Ascending aorta (tissue), 2 donors: ENCODE data around the gene NTSR1. TPM values are rescaled to one million over a fixed set of nuclear protein-coding genes. Genes with fewer than 3 reads are reported as not detected.

Experiments
- DNase-seq, 2 donors: peaks; one replicate each; pipeline ENCODE4 v3.0.0-alpha.2; 2019; ENCODE audit warnings: low spot score in 2 of 2
- H3K27ac ChIP-seq, 2 donors: fragments of 200-600 bp; sonication (generic); one replicate each; pipeline ENCODE4 v1.5.1; 2016 to 2017; ENCODE audit warnings: mild to moderate bottlenecking in 1 of 2
- H3K27me3 ChIP-seq: fragments of 200-600 bp; sonication (generic); one replicate; pipeline ENCODE4 v1.5.1; 2017
- H3K36me3 ChIP-seq, 2 donors: fragments of 200-600 bp; sonication (generic); one replicate each; pipeline ENCODE4 v1.5.1; 2016
- H3K4me1 ChIP-seq, 2 donors: fragments of 200-600 bp; sonication (generic); one replicate each; pipeline ENCODE4 v1.5.1; 2016 to 2017; ENCODE audit warnings: mild to moderate bottlenecking in 1 of 2
- H3K4me3 ChIP-seq, 2 donors: fragments of 200-600 bp; sonication (generic); one replicate each; pipeline ENCODE4 v1.5.1; 2016 to 2017; ENCODE audit warnings: mild to moderate bottlenecking in 1 of 2
- H3K9me3 ChIP-seq, 2 donors: fragments of 200-600 bp; sonication (generic); one replicate each; pipeline ENCODE4 v1.5.1; 2016
- intact Hi-C: fragments of 100-400 bp; cut with DNase I; formaldehyde crosslinking; loops from one replicate; pipeline ENCODE4 v1.15.1; 2023
- total RNA-seq: library from RNA; depleted of rRNA; stranded (reverse); fragments of >200 nt; gene quantifications from one replicate; pipeline ENCODE4 v1.1.0, GENCODE V29; 2016
- TF ChIP-seq, protein P1 (sequence below), 3 experiments: fragments of 200-600 bp in 2 of 3; fragments of 450-650 bp in 1 of 3; sonication (generic) in 2 of 3; IDR thresholded peaks; one replicate each; pipeline ENCODE4 v1.5.1; 2016 to 2019; ENCODE audit warnings: antibody characterized with exemption in 3 of 3, mild to moderate bottlenecking in 1 of 3, moderate library complexity in 1 of 3

NTSR1 gene
- total RNA-seq, 1 donor from 2014 or later, result not detected

GRCh38 chr20:62804627-62805154 is 96.1 kb downstream of the NTSR1 start, which contains the start of gene OGFR:
Gene OGFR, plus strand, starts transcription at chr20:62804835. Its CDS starts 25 bp downstream, at chr20:62804860.
- no peaks in the 10 kb centered on the region for H3K27me3 ChIP-seq
- peaks cover 16 to 38% of the 10 kb centered on the region in 2 donors for H3K36me3 ChIP-seq
- intact Hi-C loops, result loop anchor here (1.0 to 5.0 kb wide), 2 partner anchors 10 to 152 kb away; no protein-coding TSS in a partner anchor
- H3K9me3 ChIP-seq, result no peaks in the 10 kb centered on the region
- peaks cover 16 to 37% of the 10 kb centered on the region in 2 donors for H3K4me1 ChIP-seq
- peak within 1 kb of the TSS; percentile 98 for H3K4me3 ChIP-seq
- no peak for DNase-seq
- peak within 1 kb of the TSS; percentile 79 to 86 for H3K27ac ChIP-seq
- TF ChIP-seq, protein P1, sequence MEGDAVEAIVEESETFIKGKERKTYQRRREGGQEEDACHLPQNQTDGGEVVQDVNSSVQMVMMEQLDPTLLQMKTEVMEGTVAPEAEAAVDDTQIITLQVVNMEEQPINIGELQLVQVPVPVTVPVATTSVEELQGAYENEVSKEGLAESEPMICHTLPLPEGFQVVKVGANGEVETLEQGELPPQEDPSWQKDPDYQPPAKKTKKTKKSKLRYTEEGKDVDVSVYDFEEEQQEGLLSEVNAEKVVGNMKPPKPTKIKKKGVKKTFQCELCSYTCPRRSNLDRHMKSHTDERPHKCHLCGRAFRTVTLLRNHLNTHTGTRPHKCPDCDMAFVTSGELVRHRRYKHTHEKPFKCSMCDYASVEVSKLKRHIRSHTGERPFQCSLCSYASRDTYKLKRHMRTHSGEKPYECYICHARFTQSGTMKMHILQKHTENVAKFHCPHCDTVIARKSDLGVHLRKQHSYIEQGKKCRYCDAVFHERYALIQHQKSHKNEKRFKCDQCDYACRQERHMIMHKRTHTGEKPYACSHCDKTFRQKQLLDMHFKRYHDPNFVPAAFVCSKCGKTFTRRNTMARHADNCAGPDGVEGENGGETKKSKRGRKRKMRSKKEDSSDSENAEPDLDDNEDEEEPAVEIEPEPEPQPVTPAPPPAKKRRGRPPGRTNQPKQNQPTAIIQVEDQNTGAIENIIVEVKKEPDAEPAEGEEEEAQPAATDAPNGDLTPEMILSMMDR (IDR thresholded peaks at IDR 0.05), result no peak

DNA sequence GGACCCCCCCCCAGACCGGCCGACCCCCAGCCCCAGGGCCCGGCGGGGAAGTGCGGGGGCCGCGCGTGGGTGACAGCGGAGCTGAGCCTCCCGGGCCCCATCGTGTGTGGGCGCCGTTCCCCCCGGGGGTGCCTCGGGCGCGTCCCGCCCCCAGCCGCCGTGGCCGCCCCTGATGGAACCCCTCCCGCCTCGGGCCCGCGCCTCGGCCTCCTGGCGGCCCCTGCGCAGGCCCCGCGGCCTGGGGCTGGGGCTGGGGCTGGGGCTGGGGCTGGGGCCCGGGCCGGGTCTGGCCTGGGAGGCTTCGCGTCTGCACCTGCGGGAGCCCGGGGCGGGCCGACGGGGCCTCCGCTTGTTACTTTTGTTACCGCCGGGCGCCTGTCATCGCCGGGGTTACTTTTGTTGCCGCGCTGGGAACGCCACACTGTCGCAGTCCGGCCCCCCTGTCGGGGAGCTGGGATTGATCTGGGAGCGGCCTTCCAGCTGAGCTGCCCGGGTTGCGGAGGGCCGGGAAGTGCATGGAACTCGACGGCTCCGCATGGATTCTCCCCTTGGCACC is 96.6 kb downstream of the NTSR1 start:
- no peak for DNase-seq
- Histone ChIP-seq H3K4me3 (peak overlapping the region; percentile 98), H3K9me3 (no peaks in the 10 kb centered on the region), H3K36me3 (peaks cover 21 to 39% of the 10 kb centered on the region in 2 donors), H3K27ac (peak overlapping the region; percentile 79 to 86), H3K27me3 (no peaks in the 10 kb centered on the region), H3K4me1 (peaks cover 16 to 37% of the 10 kb centered on the region in 2 donors)
- TF ChIP-seq, protein P1 (IDR thresholded peaks at IDR 0.05), result no peak
- intact Hi-C loops, result loop anchor here (5.0 kb wide), 1 partner anchor 153 kb away; no protein-coding TSS in a partner anchor

DNA sequence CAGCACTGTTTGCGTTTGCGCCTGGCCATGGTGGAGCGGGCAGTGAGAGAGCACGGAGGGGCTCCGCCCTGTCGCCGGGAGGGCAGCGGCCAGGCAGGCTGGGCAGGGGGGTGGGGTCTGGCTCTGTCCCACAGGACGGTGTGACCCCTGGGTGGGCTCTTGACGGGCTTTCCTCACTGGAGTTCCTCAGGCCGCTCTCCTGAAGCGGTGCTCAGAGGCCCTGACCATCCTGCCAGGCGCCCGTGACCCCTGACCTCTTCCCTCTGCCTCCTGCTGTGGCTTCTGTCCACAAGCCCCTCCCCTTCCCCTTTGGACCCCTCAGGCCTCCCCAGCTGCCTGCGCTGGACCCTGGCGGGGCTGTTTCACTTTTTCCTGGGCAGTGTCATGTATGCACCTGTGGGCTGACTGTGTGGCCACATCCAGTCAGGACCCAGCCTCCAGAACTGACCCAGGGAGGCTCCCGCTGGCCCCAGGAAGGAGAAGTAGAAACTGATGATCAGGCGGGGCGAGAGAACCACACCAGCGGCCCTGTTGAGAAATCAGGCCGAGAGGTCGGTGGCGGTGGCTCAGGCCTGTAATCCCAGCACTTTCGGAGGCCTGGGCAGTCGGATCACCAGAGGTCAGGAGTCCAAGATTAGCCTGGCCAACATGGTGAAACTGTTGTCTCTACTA is 97.2 kb downstream of the NTSR1 start:
- TF ChIP-seq, protein P1 (IDR thresholded peaks at IDR 0.05), result no peak
- no peaks in the 10 kb centered on the region for H3K27me3 ChIP-seq
- peaks cover 16 to 37% of the 10 kb centered on the region in 2 donors for H3K4me1 ChIP-seq
- peak overlapping the region; percentile 98 for H3K4me3 ChIP-seq
- intact Hi-C loops, result loop anchor here (5.0 kb wide), 1 partner anchor 154 kb away; no protein-coding TSS in a partner anchor
- peak overlapping the region; percentile 79 to 86 for H3K27ac ChIP-seq
- DNase-seq, result peak in 1 of 2 donors; percentile 79
- no peaks in the 10 kb centered on the region for H3K9me3 ChIP-seq
- H3K36me3 ChIP-seq, result peaks cover 27 to 39% of the 10 kb centered on the region in 2 donors

- Histone ChIP-seq H3K4me3 (peak overlapping the region; percentile 98), H3K36me3 (peaks cover 33 to 45% of the 10 kb centered on the region in 2 donors), H3K9me3 (no peaks in the 10 kb centered on the region), H3K27ac (peak overlapping the region in 1 of 2 donors; percentile 79), H3K4me1 (peaks cover 16 to 37% of the 10 kb centered on the region in 2 donors), H3K27me3 (no peaks in the 10 kb centered on the region)
- DNase-seq, result no peak
- intact Hi-C loops, result loop anchor here (5.0 kb wide), 1 partner anchor 154 kb away; no protein-coding TSS in a partner anchor
- TF ChIP-seq, protein P1 (IDR thresholded peaks at IDR 0.05), result no peak
Observed at GRCh38 chr20:62806383-62807050, 97.9 kb downstream of the NTSR1 start.

- peaks cover 44 to 56% of the 10 kb centered on the region in 2 donors for H3K36me3 ChIP-seq
- DNase-seq, result no peak
- no peak overlapping the region for H3K4me3 ChIP-seq
- no peaks in the 10 kb centered on the region for H3K9me3 ChIP-seq
- H3K27ac ChIP-seq, result no peak overlapping the region
- intact Hi-C loops, result loop anchor here (1.0 to 5.0 kb wide), 2 partner anchors 139 to 155 kb away; no protein-coding TSS in a partner anchor
- H3K27me3 ChIP-seq, result no peaks in the 10 kb centered on the region
- H3K4me1 ChIP-seq, result peaks cover 16 to 37% of the 10 kb centered on the region in 2 donors
- TF ChIP-seq, protein P1 (IDR thresholded peaks at IDR 0.05), result no peak
Observed at GRCh38 chr20:62807444-62808210, 99.0 kb downstream of the NTSR1 start.
